ENCODE results near the gene ZDHHC16.

ZDHHC16 gene

GRCh38 chr10:97482381-97482780 lies 36.4 kb downstream of the ZDHHC16 start:
- DNase-seq, result no peak

- DNase-seq, result no peak
Measured at GRCh38 chr10:97483506-97483905, 37.5 kb downstream of the ZDHHC16 start.

GRCh38 chr10:97483921-97484320 lies 37.9 kb downstream of the ZDHHC16 start:
- DNase-seq, result no peak

- no peak for DNase-seq
Measured at GRCh38 chr10:97485647-97486281, 39.8 kb downstream of the ZDHHC16 start.

DNA sequence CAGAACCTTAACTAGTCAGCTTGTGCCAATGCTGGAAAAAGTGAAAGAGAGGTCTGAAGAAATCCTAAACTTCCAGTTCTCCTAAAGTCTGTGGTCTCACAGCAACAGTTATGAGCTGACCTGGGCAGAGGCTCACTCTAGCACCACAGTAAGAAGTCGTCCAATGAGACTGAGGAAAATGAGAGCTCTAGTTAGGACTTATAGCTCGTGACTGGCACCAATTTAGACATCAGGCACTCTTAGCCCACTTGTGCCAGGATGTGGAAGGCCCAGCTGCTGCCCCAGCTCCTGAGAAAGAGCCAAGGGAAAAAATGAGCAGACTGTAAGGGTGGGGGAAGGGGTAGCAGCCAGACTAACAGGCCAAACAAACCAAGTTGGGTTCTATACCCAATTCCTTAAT lies 44.6 kb downstream of the ZDHHC16 start:
- no peak for DNase-seq

- DNase-seq, result no peak
Measured at GRCh38 chr10:97494151-97494550, 48.2 kb downstream of the ZDHHC16 start.

DNA sequence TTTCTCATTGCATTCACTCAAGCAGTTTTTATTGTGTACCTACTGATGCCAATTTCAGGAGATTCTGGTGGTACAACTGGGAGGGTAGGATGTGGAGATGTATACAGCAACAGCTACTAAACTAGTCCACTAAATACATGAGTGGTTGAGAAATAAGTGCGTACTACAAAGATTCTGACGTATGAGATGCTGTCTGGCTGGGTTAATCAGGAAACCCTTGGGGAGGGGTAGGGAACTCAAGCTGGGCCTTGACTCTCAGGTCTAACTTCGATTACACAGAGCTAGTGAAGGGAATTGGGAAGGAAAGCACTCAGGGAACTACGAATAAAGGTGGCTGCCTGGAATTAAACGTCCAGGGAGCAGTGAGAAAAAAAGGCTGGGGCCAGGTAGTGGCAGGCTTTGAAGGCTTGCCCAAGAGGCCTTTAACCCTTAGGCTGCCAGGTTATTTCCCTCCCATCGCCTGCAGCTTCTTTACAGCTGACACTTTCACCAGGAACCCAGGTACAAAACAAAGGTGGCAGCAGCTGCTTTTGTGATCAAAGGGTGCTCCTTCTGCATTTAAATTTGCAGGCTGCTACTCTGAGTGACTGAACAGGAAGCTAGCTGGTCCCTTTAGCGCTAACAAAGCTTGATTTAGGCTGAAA lies 49.0 kb downstream of the ZDHHC16 start:
- no peak for DNase-seq

DNA sequence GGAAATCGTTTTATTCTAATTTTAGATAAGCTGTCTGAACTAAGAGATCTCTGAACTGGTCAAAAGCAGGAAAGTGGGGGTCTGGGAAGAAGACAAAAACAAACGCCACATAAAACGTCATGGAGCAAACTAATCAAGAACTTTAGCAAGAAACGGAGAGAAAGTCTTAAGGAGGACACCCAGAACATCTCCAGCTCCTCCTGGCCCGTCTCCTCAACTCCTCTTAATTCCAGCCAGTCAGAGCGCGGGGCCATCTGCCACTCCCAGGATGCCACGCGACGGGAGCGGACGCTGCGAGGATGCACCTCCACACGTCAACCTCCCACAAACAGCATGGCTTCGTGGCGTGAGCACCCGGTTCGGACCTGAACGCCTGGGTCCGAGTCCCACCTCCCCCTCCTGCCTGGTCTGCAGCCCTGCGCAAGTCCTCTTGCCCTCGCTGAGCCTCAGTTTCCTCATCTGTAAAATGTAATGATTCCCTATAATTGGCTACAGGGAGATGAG lies 51.6 kb downstream of the ZDHHC16 start:
- DNase-seq, result no peak

GRCh38 chr10:97498076-97498840 lies 52.3 kb downstream of the ZDHHC16 start, which contains the start of gene MMS19:
Gene MMS19, minus strand, starts transcription at chr10:97498422. Its CDS starts 38 bp downstream, at chr10:97498384.
- DNase-seq, result peak; percentile 92

DNA sequence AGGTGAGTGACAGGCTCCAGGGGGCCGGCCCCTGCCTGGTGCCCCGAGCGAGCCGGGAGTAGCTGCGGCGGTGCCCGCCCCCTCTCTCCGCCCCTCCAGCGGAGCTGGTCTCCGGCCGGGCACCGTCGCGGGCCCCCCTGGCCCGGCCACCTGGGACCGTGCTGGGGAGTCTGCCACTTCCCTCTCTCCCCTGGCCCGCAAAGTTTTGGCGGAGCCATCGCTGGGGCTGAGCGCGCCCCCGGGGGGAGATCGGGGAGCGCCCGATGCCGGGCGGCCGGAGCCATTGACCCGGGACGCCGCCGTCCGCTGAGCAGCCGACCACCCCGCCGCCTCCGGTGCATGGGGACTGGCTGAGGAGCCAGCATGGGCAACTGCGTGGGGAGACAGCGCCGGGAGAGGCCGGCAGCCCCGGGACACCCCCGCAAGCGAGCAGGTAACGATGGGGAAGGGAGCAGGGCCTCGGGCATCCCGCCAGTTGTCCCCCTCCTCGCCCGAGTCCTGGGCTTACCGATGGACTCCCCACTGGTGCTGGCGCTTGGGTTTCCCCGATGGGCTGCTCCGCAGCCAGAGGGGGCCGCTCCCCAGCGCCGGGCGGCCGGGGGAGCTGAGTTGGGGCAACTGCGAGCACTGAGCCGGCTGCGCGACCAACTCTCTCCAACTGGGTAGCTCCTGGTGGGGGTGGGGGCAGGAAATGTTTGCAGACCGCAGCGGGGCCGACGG lies 53.0 kb downstream of the ZDHHC16 start, which contains the start of gene UBTD1:
UBTD1 (plus strand) TSS at position 84 of the 720 bp plus-strand sequence; CDS start at position 364, 280 bp downstream.
- no peak for DNase-seq

DNA sequence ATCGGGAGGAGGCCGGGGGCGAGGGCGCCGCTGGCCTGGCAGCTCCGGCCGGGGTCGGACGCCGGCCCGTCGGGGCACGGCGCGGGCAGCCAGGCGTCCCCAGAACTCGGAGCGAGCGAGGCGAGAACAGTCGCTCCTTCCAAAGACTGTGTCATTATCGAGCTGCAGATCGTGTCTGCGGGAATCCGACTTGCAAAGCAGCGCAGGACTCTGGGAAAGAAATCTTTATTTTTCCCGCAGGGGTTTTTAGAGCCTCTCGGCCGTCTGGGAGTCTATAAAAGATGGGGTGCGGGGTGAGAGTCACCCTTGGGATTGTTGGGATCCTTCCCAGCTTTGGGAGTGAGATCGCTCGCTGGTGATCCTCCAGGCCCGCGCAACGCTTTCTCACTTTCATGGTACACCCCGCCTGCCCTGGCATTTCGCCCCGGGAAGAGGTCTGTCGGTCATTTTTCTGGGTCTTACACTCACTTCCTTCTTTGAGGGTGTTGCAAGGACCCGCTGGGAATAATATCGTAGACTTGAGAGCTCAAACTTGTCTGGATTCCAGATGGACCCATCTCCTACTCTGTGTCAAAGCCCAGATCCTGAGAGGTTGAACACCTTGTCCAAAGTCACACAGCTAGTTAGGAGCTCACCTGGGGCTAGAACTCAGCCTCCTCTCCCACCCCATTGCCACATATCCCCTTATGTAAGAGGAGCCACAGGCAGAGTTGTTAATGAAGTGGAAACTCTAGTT lies 53.8 kb downstream of the ZDHHC16 start:
- DNase-seq, result no peak

DNA sequence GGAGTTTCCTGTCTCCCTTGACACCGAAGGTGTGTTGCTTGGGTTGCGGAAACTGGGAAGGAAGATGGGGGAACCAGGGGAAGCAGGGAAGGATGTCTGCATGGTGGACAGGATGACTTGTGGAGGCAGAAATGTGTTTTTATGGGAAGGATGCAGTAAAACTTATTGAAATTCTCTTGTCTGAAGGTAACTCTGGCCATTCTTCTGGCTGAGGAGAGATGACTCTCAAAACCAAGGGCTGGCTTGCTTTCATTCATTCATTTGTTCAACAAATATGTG lies 54.3 kb downstream of the ZDHHC16 start:
- DNase-seq, result no peak

GRCh38 chr10:97502916-97503315 lies 56.9 kb downstream of the ZDHHC16 start:
- DNase-seq, result no peak

DNA sequence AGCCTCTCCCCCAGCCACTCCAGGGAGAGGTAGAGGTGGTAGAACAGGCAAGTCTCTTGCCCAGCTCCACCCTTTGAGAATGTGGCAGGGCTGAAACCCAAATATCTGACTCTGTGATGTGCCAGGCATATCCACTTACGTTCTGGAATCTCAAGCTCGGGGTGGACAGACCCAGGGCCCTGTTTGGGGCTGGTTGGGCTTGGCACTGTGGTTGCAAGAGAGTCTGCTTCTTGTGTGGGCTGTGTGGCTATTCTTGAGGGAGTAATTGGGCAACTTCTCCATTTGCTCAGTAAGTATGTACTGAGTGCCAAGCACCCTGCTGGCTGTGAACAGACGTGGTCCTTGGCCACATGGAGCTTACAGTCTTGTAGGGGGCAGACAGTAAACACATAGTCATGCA lies 57.4 kb downstream of the ZDHHC16 start:
- no peak for DNase-seq

DNA sequence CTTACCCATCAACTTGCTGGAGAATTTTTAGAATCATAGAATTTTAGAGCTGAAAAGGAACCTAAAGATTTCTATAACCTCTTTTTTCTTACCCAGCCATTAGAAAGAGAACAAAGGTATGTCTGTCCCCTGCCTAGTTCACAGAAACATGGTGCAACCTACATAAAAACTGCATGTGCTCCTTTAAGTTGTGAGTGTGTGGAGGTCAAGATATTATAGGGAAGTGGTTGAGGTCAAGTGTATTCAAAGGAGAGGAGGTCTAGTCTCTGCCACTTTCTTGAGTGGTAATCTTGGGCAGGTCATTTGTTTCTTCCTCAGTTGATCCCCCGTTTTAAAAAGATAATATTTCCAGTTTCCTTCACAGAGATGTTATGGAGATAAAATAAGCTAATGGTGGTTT lies 59.2 kb downstream of the ZDHHC16 start:
- no peak for DNase-seq

DNA sequence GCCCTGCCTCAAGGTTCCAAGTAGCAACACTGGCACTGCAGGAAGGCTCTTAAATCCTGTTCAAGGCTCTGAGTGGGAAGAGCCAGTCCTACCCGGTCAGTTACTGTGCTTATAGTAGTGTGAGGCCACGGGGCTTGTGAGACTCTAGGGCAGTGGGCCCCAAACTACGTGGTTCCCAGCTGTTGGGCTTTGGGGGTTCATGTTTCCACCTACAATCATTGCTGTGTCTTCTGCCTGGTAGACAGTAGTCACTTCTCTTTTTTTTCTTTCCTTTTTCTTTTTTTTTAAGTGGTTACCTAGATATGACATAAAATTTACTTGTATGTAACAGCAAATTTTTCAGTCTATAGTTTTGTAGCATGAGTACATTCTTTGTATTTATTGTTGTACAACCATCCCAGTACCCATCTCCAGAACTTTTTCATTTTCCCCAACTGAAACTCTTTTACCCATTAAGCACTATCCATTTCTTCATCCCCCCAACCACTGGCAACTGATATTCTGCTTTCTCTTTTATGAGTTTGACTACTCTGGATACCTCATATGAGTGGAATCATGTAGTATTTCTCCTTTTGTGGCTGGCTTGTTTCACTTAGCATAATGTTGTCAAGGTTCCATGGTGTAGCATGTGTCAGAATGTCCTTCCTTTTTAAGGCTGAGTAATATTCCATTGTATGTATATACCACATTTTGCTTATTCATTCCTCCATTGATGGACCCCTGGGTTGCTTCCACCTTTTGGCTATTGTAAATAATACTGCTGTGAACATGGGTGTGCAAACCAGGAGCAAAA lies 60.4 kb downstream of the ZDHHC16 start:
- no peak for DNase-seq

Data from NCI-H1417 treated with DMSO at 0.1 percent for 48 hours (cell line).